AG09309 (cell line): Measurements from ENCODE around the gene SBK1.

Source experiments
- DNase-seq: peaks from one replicate; pipeline ENCODE4 v3.0.0-alpha.2; 2010; ENCODE audit warnings: low read depth
- H3K4me3 ChIP-seq: 2 replicates; pipeline ENCODE4 v1.5.1; 2011; ENCODE audit warnings: mild to moderate bottlenecking, low read depth, low read length, moderate library complexity; ENCODE audit not compliant: control insufficient read depth
- CTCF ChIP-seq: IDR thresholded peaks from 2 replicates; pipeline ENCODE4 v1.5.1; 2011; ENCODE audit warnings: mild to moderate bottlenecking, low read depth, low read length, inconsistent platforms; ENCODE audit not compliant: insufficient read depth, control insufficient read depth; ENCODE audit errors: missing control alignments

SBK1 gene

GRCh38 chr16:28318042-28318744, 25.9 kb downstream of the SBK1 start:
- TF ChIP-seq CTCF = no peak
- DNase-seq = no peak
- H3K4me3 ChIP-seq = no peak overlapping the region

- H3K4me3 ChIP-seq = no peak overlapping the region
- TF ChIP-seq CTCF = no peak
- DNase-seq = no peak
Measured at GRCh38 chr16:28319476-28320022, 27.2 kb downstream of the SBK1 start.

GRCh38 chr16:28320023-28320561, 27.8 kb downstream of the SBK1 start:
- TF ChIP-seq CTCF = no peak
- H3K4me3 ChIP-seq = no peak overlapping the region
- no peak for DNase-seq

- no peak overlapping the region for H3K4me3 ChIP-seq
- no peak for DNase-seq
- no peak for TF ChIP-seq CTCF
Measured at GRCh38 chr16:28320741-28321140, 28.4 kb downstream of the SBK1 start.

GRCh38 chr16:28321700-28322411, 29.5 kb downstream of the SBK1 start:
- no peak for DNase-seq

More at GRCh38 chr16:28321700-28322411, 29.5 kb downstream of the SBK1 start:
- no peak overlapping the region for H3K4me3 ChIP-seq
- peak; percentile 89 for TF ChIP-seq CTCF
